Stimulated activated CD4-positive, alpha-beta T cell treated with anti-CD3 and anti-CD28 coated beads, TNF-alpha, amount 100 ng/mL, for 48 hours (primary cell): ENCODE data around the gene B4GALT3.

Source experiments
- DNase-seq, 3 donors: peaks; one replicate each; pipeline ENCODE4 v3.0.0-alpha.2; 2020; ENCODE audit warnings: low read depth in 3 of 3

The B4GALT3 gene

DNA sequence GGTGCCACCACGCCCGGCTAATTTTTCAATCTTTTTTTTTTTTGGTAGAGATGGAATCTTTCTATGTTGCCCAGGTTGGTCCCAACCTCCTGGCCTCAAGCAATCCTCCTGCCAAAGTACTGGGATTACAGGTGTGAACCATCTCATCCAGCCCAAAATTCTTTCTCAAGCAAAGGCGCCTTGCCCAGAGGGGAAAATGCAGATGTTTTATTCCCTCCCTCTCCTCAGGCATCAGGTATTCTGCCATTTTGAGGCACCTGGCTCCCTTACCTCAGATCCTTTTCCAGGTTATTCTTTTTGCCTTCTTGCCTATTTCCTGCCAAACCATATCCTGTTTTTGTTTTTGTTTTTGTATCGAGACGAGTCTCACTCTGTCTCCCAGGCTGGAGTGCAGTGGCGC lies 11.1 kb upstream of the B4GALT3 start:
- DNase-seq = no peak

DNA sequence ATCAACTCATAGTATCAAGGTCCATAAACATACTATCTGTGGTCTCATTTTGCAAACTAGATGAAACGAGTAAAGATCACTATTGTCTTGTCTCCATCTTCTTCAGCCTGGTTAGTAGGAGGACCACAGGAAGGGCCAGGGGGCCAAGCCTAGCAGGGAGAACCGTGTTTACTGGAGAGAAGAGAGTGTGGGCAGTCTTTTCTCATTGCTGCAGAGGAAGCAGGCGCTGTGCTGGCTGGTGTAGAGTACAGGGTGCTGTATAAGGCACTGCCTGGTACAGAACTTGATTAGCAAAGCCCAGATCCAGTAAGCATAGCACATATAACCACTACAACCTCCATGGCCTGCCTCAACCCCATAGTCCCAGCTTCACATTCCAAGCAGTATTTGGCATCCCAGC lies 10.0 kb upstream of the B4GALT3 start:
- no peak for DNase-seq

DNA sequence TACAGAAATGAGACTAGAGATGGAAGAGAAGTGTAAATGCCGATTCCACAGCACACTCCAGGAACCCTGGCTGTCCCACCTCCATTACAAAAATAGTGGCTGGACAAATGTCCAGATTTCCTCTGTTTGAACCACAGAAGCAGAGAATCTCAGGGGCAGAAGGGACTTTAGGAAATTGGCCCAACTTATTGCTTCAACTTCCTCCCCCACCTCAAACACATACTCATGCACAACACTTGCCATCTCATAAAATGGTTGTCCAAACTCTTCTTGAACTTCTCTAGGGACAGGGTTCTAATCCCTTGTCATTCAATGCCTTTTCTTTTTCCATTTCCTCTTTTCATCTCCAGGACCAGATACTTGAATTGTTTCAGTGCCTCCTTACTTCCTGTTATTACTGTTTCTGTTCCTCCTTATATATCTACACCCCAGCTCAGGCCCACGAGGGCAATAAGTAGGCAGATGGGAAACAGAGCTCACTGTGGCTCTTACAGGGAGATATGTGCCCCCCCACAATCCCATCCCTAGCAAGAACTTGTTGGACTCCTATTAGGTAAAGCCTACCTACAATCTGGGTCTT lies 8.5 kb upstream of the B4GALT3 start:
- DNase-seq = no peak

DNA sequence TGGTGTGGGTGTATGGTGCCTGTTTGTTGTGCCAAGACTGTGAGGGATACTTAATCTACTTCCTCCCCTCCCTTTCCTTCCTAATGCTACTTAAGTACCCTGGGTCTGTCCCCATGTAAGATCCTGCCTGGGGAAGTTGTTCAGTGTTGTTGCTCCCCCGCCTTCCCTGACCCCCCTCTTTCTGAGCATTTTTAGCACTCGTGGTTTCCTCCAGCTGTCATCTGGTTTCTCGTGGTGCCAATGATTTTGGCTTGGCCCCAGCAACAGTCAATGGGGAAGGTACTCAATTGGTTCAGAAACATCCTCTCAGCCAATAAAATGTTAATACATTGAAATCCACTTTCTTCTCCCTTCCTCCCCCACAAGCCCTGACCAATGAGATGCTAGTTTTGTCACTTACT lies 8.0 kb upstream of the B4GALT3 start:
- peak; percentile 51 to 54 (median 53) for DNase-seq

DNA sequence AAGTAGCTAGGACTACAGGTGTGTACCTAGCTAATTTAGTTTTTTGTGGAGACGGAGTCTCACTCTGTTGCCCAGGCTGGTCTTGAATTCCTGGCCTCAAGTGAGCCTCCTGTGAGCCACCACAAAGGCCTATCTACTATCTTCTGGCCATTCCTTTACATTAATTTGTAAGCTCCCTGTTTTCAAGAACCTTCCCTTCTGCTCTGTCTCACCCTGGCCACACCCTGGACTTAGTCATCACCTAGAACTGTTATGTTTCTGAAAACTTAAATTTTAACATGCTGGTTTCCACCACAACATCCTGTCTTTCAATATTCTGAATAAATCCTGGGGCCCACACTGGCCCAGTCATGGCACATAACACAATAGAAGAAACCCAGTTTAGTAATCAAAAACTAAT lies 4.9 kb upstream of the B4GALT3 start:
- peak in 2 of 3 donors; percentile 50 to 57 for DNase-seq

DNA sequence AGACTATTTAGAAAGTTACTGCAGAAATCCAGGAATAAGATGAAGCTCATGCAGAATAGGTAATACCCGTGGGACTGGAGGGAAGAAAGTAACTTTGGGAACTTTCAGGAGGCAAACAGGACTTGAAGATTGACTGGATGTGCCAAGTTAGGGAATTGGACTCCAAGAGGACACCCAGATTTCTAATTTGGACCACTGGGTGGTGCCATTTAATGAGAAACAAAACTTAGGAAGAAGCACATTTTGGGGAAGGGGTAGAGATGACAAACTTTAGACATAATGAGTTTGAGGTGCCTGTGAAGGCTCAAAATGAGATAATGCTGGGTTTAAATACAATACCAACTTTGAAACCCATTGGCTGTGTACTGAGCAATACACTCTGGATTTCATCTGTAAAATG lies 3.3 kb upstream of the B4GALT3 start:
- DNase-seq = no peak

DNA sequence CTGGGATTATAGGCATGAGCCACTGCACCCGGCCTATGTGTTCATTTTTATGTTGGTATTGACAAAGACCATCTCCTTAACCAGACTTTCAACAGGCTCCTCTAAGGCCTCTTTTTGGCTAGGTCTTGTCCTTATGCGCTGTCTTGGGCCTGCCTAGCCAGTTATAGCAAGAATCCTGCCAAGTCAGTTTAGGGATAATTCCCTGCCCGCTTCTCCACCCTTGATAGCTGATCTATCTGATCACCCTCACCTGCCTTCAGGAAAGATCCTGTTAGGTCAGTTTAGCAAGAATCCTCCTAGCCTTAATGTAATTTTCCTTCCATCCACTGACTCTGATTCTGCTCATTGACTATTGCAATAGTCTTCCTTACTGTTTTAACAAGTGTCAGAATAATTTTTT lies 2.4 kb upstream of the B4GALT3 start:
- no peak for DNase-seq

DNA sequence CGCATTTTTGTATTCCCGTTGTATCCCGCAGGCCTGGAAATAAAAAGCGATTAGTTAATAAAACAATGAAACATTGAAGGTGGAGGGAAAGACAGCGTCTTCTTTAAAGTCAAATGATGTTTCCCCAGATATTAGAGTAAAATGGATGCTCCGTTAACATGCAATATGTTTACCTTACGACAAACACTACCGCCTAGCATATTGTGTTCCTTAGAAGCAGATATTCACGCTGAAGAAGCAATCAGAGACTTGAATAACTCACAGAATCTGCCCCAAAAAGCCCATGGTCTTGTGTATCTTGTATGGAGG lies 583 bp upstream of the B4GALT3 start:
- no peak for DNase-seq

DNA sequence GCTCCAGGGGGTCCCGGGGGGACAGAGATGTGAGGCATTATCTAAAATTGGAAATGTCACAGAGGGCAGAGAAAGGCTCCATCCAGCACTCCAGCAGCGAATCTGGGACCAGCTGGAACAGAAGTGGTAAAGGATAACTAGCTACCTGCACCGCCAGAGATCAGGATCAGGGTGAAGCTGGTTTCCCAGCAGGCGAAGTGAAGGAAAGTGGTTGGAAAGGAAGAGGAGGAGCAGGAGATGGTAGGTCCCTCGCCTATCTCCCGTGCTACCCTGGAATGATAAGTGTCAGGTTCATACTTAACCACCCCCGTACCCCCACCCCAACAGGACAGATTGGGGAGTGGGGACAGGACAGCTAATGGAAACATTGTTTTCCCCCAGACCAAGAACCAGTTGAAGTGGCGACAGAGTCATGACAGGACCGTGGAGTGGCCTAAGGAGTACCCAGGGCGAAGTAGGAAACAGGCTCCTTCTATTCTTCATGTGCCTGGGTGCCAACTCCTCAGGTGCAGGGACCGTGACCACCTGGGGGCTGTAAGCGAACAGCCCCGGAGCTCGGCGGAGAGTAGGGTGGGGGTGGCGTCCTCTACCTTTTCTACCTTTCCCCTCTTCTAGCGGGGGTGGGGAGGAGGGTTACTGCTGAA lies 717 bp downstream of the B4GALT3 start:
- no peak for DNase-seq

DNA sequence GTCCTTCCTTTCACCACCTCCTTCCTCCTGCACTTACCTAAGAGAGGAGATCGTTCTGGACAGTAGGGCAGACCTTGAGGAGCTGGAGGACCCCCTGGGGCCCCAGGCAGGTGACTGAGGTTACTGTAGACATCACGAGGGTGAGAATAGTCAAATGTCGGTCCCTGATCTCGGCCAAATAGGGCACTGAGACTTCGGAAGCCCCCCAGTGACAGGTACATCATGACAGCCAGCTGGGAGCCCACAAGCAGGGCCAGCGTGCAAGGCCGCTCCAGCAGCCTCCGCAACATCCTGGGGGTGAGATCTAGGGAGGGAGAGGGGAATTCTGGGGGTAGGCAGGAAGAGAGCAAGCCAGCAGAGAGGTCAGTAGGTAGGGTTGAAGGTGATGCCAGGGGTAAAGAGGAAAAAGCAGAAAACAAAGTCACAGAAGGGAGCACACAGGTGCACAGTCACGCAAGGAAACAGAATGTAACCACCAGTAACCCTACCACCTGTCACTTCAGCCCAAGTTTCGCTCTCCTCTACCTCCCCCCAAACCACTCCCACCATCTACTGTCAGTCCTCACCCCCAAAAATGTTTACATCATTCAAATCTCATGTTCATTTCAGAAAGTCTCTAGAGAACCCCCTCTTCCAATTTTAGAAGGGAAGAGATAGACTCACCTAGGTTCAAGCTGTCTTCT lies 1.4 kb downstream of the B4GALT3 start:
- no peak for DNase-seq

DNA sequence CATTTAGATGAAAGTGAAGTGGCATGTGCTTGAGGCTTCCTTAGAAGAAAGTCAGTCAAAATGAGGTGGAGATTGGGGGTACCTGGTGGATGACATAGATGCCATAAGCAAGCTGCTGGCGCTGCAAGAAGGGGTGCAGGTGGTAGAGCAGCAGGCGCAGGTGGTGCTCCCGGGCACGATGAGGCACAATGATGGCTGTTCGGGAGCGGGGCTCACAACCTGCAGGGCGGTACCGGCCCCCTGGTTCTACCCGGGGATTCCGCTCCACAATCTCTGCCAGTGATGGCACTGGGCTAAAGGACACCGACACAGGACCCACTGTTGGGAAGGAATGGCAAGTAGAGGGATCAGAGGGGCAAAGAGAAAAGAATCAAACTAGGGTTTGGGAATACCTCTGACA lies 2.4 kb downstream of the B4GALT3 start:
- DNase-seq = no peak

DNA sequence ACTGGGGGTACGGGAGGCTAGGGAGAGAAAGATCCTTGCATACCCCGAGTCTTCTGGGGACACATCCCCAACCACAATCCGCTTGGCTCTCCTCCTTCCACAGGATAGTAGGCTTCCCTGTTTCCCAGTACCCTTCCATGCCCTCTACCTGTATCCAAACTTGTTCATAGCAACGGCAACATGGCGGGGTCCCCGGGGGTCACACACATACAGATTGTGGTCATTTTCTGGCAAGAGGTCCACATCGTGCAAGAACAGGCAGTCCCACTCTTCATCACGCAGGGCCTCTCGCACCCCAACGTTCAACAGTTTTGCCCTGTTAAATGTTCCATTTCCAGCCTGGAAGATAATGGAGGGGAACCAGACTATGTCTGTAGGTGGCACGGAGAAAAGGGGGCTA lies 3.6 kb downstream of the B4GALT3 start:
- DNase-seq = no peak

DNA sequence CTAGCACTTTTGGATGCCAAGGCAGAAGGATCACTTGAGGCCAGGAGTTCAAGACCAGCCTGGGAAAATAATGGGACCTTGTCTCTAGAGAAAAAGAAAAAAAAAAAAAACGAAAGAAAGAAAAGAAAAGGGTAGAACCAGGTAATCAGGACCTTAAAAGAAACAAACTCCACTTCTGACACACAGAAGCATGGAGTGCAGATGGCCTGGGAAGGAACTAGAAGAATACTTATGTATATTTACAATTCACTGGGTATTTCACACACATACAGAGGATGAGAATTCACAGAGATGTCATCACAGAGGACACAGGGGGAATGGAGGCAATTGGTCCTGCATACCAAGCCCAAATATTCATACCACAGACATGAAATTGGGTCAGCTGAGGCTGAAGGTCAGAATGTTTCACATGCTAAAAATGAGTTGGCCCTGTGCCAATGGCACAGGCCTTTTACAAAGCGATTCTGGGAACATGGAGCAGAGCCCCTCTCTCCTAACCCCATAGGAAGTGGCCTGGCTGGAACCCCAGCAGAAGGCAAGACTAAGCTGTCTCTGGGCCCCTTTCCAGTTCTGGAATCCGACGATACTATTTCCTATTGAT lies 4.4 kb downstream of the B4GALT3 start:
- no peak for DNase-seq

DNA sequence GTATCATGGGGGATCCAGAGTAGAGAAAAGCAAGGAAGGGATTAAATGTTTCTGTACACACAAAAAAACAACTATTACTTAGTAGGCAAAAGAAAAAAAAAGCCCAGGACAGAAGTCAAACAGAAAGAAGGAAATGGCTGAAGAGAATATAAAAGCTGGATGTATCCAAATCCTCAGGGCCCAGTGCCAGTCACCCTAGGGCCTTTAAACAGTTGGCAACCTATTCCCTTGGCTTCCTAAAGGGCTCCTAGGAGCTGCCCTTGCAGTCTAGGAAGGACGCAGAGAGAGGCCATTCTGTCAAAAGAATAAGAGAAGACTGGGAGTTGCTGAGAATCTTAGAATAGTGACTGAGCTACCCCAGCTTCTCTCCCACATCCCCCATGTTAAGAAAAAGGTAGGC lies 5.0 kb downstream of the B4GALT3 start:
- DNase-seq = no peak

DNA sequence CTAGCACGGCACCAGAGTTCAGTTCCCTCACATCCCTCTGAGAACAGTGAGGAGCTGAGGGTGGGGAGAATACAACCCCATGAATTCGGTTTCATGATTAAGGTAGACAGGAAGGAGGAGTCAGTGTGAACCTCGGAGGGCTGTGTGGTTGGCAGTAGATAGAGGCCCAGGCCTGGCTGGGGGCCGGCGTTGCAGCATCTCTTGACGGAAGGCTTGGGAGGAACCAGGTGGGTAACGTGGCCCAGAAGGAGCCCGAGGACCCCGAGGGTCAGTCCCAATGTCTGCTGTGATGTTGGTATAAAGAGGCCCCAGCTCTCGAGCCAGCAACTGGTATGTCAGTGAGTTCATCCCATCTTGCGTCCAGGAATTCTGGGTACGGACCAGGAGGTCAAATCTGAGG lies 5.6 kb downstream of the B4GALT3 start:
- DNase-seq = no peak

DNA sequence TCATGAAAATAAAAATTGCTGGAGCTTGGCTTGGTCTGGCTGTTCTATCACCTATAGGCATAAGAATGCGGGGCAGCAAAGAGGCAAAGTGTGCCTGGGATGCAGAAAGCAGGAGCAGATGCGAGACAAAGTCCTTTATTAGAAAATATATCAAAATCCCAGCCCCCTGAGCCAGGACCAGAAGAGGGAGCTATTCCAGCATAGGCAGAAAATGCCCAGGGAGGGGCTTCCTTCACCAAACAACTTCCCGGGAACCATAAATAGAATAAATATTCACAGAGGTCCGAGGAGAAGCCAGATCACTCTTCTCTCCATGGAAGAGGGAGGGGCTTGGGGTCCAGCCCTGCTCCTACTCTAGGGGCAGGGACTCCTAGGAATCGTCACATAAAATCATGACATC lies 6.1 kb downstream of the B4GALT3 start:
- no peak for DNase-seq

DNA sequence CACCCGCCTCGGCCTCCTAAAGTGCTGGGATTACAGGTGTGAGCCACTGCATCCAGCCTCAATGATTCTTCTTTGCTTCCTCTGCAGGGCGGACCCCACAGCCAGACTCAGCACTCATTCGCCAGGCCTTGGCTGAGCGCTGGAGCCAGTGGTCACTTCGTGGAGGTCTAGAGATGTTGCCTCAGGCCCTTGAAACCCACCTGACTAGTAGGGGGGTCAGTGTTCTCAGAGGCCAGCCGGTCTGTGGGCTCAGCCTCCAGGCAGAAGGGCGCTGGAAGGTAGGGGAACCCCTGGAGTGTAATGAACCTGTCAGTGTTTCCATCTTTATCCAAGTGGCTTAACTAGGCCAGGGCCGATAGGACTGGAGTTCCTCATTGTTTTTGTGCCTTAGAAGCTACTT lies 8.4 kb downstream of the B4GALT3 start:
- no peak for DNase-seq

DNA sequence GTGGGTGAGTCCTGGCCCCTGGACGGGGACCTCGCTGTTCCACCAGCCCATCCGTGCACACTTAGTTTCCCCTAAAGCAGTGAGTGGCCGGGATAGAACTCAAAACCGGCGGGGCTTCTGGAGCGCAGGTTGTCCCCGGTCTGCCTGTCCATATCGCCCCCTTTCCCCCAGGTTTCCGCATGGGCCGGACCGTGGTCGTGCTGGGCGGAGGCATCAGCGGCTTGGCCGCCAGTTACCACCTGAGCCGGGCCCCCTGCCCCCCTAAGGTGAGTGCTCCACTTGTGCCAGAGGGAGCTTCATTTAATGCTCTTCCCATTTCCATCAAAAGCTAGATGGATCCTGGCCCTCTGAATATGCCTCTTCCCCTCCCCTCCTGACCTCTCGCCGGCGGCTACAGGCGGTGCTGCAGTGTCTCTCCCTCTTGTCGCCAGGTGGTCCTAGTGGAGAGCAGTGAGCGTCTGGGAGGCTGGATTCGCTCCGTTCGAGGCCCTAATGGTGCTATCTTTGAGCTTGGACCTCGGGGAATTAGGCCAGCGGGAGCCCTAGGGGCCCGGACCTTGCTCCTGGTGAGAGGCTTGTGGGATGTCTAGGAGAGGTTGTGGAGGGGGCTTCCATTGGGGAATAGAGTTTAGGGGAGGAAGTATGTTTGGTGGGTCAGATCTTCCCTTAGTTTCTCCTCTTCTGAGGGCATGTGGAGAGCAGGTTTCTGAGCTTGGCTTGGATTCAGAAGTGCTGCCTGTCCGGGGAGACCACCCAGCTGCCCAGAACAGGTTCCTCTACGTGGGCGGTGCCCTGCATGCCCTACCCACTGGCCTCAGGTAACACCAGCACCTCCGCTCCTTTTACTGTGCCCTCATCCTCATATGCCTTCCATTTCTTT lies 10.4 kb downstream of the B4GALT3 start:
- DNase-seq = no peak

DNA sequence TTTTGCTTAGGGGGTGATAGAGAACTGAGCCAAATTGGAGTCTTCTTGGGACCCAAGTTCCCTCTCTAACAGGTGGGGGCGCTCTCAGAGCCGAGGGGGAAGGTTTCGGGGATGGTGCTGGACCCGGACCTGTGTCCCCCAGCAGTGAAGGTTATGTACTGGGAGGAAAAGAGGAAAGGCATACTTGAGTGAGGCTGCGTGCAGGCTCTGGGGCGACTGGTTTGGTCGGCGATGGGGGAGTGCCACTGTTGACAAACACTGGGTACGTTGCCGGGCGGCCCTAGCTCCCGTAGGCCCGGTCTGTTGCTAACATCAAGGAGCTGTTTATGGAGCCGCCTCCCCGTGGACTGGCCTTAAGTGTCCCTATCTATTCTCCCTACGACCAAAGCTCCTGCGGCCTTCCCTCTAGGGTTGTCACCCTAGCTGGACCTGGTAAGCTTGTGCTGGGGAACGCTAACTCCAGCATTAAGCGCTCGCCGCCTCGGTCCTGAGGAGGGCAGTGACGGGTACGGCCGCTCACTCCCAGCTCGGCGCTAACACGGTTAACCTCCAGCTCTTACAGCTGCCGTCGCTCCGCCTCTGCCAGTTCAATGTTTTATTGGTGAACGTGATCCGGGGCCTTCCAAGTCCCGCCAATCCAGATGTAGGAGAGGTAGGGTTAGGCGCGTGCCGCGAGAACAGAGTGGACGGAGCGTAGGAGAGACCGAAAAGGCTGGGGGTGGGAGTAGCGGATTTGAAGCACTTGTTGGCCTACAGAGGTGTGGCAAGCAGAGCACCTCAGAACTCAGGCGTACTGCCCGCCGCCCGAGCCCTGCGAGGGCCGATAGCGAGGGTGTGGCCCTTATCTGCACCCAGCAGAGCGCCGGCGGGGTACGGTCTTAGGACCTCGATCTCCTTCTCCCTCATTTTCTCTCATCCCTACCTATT lies 11.3 kb downstream of the B4GALT3 start, which contains the start of gene PPOX:
Gene PPOX (plus strand): TSS at position 685 of the 927 bp plus-strand sequence. CDS start 422 bp downstream, outside the sequence.
- peak; percentile 86 to 91 (median 89) for DNase-seq

DNA sequence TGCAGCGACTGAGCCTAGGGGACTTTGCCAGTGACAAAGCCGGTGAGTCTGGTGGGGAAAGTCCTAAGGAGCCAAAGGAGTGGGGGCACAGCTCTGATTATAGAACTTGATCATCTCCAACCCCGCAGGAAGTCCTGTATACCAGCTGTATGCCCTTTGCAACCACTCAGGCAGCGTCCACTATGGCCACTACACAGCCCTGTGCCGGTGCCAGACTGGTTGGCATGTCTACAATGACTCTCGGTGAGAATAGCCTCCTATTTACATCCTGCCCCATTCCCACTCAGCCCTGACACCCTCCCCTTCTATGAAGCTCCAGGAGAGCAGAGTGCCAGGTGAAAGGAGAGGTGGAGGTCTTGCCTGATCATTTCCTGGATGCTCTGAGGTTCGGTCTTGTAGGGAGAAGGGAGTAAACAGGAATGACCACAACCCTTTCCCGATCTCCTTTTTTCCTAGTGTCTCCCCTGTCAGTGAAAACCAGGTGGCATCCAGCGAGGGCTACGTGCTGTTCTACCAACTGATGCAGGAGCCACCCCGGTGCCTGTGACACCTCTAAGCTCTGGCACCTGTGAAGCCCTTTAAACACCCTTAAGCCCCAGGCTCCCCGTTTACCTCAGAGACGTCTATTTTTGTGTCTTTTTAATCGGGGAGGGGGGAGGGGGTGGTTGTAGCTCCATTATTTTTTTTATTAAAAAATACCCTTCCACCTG lies 12.3 kb downstream of the B4GALT3 start:
- DNase-seq = no peak
